RPMI7951 (cell line): ENCODE data around the gene KCNIP4. TPM values are rescaled to one million over a fixed set of nuclear protein-coding genes. Genes with fewer than 3 reads are reported as not detected.

Experiments
- DNase-seq: peaks from one replicate; pipeline ENCODE4 v3.0.0-alpha.2; 2012; ENCODE audit warnings: low read depth
- total RNA-seq: library from RNA; depleted of rRNA; stranded (reverse); fragments of >200 nt; shearing (Covaris generic); gene quantifications from 2 replicates; pipeline ENCODE4 v1.2.3, GENCODE V29; 2014

KCNIP4 gene
- total RNA-seq, 1 experiment from 2014 or later = not detected

- no peak for DNase-seq
Observed at GRCh38 chr4:21688596-21689265, 259.8 kb downstream of the KCNIP4 start.

GRCh38 chr4:21685911-21686310 is 262.7 kb downstream of the KCNIP4 start:
- DNase-seq = no peak

GRCh38 chr4:21680326-21680898 is 268.2 kb downstream of the KCNIP4 start:
- no peak for DNase-seq

GRCh38 chr4:21678711-21679110 is 269.9 kb downstream of the KCNIP4 start:
- no peak for DNase-seq

- DNase-seq = no peak
Observed at GRCh38 chr4:21677173-21677572, 271.4 kb downstream of the KCNIP4 start.

- DNase-seq = no peak
Observed at GRCh38 chr4:21664355-21664754, 284.2 kb downstream of the KCNIP4 start.

- DNase-seq = peak; percentile 42
Observed at GRCh38 chr4:21656832-21657231, 291.7 kb downstream of the KCNIP4 start.

- no peak for DNase-seq
Observed at GRCh38 chr4:21655031-21655430, 293.5 kb downstream of the KCNIP4 start.

- DNase-seq = no peak
Observed at GRCh38 chr4:21652508-21653231, 295.9 kb downstream of the KCNIP4 start.

- DNase-seq = no peak
Observed at GRCh38 chr4:21649391-21650090, 299.0 kb downstream of the KCNIP4 start.

- no peak for DNase-seq
Observed at GRCh38 chr4:21645776-21646175, 302.8 kb downstream of the KCNIP4 start.

GRCh38 chr4:21641696-21642095 is 306.9 kb downstream of the KCNIP4 start:
- DNase-seq = no peak

GRCh38 chr4:21638171-21638725 is 310.3 kb downstream of the KCNIP4 start:
- DNase-seq = no peak

GRCh38 chr4:21628916-21629610 is 319.5 kb downstream of the KCNIP4 start:
- no peak for DNase-seq

GRCh38 chr4:21628116-21628670 is 320.4 kb downstream of the KCNIP4 start:
- DNase-seq = no peak

GRCh38 chr4:21625447-21625846 is 323.1 kb downstream of the KCNIP4 start:
- no peak for DNase-seq

GRCh38 chr4:21605006-21605405 is 343.6 kb downstream of the KCNIP4 start:
- DNase-seq = no peak

- DNase-seq = no peak
Observed at GRCh38 chr4:21596521-21596920, 352.1 kb downstream of the KCNIP4 start.

- no peak for DNase-seq
Observed at GRCh38 chr4:21593671-21594001, 354.9 kb downstream of the KCNIP4 start.

GRCh38 chr4:21592970-21593670 is 355.5 kb downstream of the KCNIP4 start:
- peak; percentile 15 for DNase-seq

GRCh38 chr4:21577056-21577455 is 371.5 kb downstream of the KCNIP4 start:
- no peak for DNase-seq
